Measurements from ENCODE around the gene CNPY2.
"Not testable (repeated sequence)": the region's sequence is repeated elsewhere in the genome, so short reads cannot be mapped to it uniquely, and the experiment has no call there.

The CNPY2 gene

GRCh38 chr12:56334490-56334793 is 18.7 kb upstream of the CNPY2 start:
- DNase-seq (ENCODE audit: low read depth, low spot score), result no peak
- H3K27ac ChIP-seq, result peak overlapping the region; percentile 90

GRCh38 chr12:56333679-56334489 is 18.1 kb upstream of the CNPY2 start, which contains the start of gene PAN2:
PAN2 (minus strand) TSS chr12:56334000; CDS start chr12:56333094, 906 bp downstream.
- H3K27ac ChIP-seq, result peak within 1 kb of the TSS; percentile 90
- peak; percentile 66 for DNase-seq (ENCODE audit: low read depth, low spot score)

GRCh38 chr12:56333197-56333678 is 17.4 kb upstream of the CNPY2 start:
- no peak for DNase-seq (ENCODE audit: low read depth, low spot score)
- H3K27ac ChIP-seq, result peak overlapping the region; percentile 90

- DNase-seq (ENCODE audit: low read depth, low spot score), result no peak
- H3K27ac ChIP-seq, result peak overlapping the region; percentile 90
Observed at GRCh38 chr12:56332512-56333196, 16.9 kb upstream of the CNPY2 start.

- peak overlapping the region; percentile 19 for H3K27ac ChIP-seq
Observed at GRCh38 chr12:56330936-56331490, 15.2 kb upstream of the CNPY2 start.

GRCh38 chr12:56326533-56326932 is 10.7 kb upstream of the CNPY2 start:
- H3K27ac ChIP-seq, result no peak overlapping the region
- no peak for DNase-seq (ENCODE audit: low read depth, low spot score)

More at GRCh38 chr12:56330936-56331490, 15.2 kb upstream of the CNPY2 start:
- DNase-seq (ENCODE audit: low read depth, low spot score), result no peak

GRCh38 chr12:56326126-56326525 is 10.3 kb upstream of the CNPY2 start:
- DNase-seq (ENCODE audit: low read depth, low spot score), result no peak
- H3K27ac ChIP-seq, result no peak overlapping the region

- no peak for DNase-seq (ENCODE audit: low read depth, low spot score)
- no peak overlapping the region for H3K27ac ChIP-seq
Observed at GRCh38 chr12:56324206-56324605, 8.4 kb upstream of the CNPY2 start.

- not testable (repeated sequence) for DNase-seq (ENCODE audit: low read depth, low spot score); H3K27ac ChIP-seq
Observed at GRCh38 chr12:56321610-56322009, 5.8 kb upstream of the CNPY2 start.

GRCh38 chr12:56321027-56321426 is 5.2 kb upstream of the CNPY2 start:
- H3K27ac ChIP-seq, result no peak overlapping the region
- no peak for DNase-seq (ENCODE audit: low read depth, low spot score)

- no peak overlapping the region for H3K27ac ChIP-seq
- no peak for DNase-seq (ENCODE audit: low read depth, low spot score)
Observed at GRCh38 chr12:56317675-56318074, 1.9 kb upstream of the CNPY2 start.

- no peak for DNase-seq (ENCODE audit: low read depth, low spot score)
- H3K27ac ChIP-seq, result peak overlapping the region; percentile 88
Observed at GRCh38 chr12:56315249-56315621, 553 bp downstream of the CNPY2 start.

- no peak for DNase-seq (ENCODE audit: low read depth, low spot score)
- no peak overlapping the region for H3K27ac ChIP-seq
Observed at GRCh38 chr12:56311003-56311402, 4.8 kb downstream of the CNPY2 start.

GRCh38 chr12:56308714-56309113 is 7.1 kb downstream of the CNPY2 start:
- no peak for DNase-seq (ENCODE audit: low read depth, low spot score)
- no peak overlapping the region for H3K27ac ChIP-seq

- no peak for DNase-seq (ENCODE audit: low read depth, low spot score)
- no peak overlapping the region for H3K27ac ChIP-seq
Observed at GRCh38 chr12:56307221-56307965, 8.4 kb downstream of the CNPY2 start.

GRCh38 chr12:56304872-56305590 is 10.8 kb downstream of the CNPY2 start:
- no peak overlapping the region for H3K27ac ChIP-seq

GRCh38 chr12:56304276-56304675 is 11.5 kb downstream of the CNPY2 start:
- DNase-seq (ENCODE audit: low read depth, low spot score), result no peak

More at GRCh38 chr12:56304872-56305590, 10.8 kb downstream of the CNPY2 start:
- no peak for DNase-seq (ENCODE audit: low read depth, low spot score)

GRCh38 chr12:56300644-56301464 is 14.9 kb downstream of the CNPY2 start:
- H3K27ac ChIP-seq, result peak overlapping the region; percentile 88
- DNase-seq (ENCODE audit: low read depth, low spot score), result no peak

More at GRCh38 chr12:56304276-56304675, 11.5 kb downstream of the CNPY2 start:
- no peak overlapping the region for H3K27ac ChIP-seq

Data from epithelial cell of prostate (primary cell).